ENCODE results near the gene NFIA.

DNA sequence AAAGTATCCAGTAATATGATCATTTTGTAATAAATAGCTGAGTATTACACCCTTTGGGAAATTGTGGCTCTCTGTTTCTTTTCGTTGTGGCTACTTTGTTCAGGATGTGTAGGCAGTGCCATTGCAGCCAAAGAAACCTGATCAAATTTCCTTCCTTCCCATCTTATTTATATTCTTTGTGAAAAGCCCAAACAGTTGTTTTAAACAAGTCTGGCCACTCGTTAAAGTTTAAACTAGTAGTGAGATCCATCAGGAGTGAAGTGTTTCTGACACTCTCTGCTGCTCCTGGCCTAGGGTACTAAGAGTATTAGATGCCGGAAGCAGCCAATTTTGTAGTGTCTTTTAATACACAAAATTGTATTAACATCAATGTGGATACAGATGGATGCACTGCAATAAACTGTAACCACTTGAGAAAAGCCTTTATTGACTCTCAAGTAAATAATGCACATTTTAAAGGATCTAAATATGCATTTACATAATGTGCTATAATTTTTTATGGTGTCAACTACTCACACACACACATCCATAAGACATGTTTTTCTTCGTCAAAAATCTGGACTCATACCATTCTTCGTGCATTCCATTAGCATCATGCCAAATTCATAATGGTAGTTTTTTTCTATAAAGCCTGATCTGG is 317.9 kb downstream of the NFIA start:
- TF ChIP-seq, protein P1, sequence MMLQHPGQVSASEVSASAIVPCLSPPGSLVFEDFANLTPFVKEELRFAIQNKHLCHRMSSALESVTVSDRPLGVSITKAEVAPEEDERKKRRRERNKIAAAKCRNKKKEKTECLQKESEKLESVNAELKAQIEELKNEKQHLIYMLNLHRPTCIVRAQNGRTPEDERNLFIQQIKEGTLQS (IDR thresholded peaks at IDR 0.05; ENCODE audit: borderline replicate concordance, extremely low read depth, low read depth, low read length) = no peak
- TF ChIP-seq SMAD1 (IDR thresholded peaks at IDR 0.05; ENCODE audit: low read depth, partially characterized antibody) (no peak), CEBPB (IDR thresholded peaks at IDR 0.05; ENCODE audit: borderline replicate concordance in 1 of 2, low read depth in 2 of 2, low read length in 2 of 2) (no peak), ETV6 (conservative IDR thresholded peaks at IDR 0.05 in 1 of 2, IDR thresholded peaks at IDR 0.05 in 1 of 2; ENCODE audit: borderline replicate concordance in 1 of 2, low read depth in 1 of 2) (no peak), SUZ12 (IDR thresholded peaks at IDR 0.05; ENCODE audit: unreplicated experiment) (no peak)

All from GM12878 (cell line).